HG03139 (cell line): ENCODE measurements around the gene STK24.

Source experiments
- ATAC-seq: cut with Tn5 transposase; IDR thresholded peaks from one replicate; pipeline ENCODE4 v1.9.1; 2021; ENCODE audit not compliant: unreplicated experiment

STK24 gene

DNA sequence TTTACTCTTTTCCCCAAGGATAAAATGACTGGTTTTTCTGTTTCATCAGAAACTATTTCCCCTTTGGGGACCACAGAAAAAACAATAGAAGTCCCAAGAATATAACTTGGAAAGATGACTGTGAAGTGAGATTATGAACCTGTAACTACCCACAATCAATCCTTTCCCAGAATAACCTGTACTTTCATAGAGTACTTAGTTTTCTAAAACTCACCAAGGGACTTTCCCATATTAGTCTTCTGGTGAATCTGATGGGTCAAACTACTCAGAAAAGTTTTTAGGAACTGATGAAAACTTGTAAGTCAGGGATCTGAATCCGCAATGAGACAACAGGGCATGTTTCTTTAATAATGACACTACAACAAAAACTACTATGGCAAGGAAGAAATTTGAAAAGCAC is 62.6 kb downstream of the STK24 start:
- no peak for ATAC-seq

DNA sequence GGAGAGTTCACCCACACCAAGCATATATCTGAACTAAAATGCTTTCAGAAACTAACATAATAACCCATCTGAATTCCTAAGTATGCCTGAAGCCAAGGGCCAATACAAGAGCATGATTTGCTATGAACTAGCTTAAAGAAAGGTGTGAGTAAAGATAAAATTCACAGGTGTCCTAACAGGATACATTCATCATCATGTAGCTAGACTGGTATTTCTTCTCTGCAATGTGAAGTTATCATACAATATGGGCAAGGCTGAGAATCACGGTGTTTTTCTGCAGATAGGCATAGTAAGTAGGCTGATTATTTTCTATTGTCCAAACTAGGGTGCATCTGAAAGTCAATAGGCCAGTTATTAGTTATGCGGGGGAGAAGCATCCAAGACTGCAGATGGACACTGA is 63.1 kb downstream of the STK24 start:
- ATAC-seq, result no peak

DNA sequence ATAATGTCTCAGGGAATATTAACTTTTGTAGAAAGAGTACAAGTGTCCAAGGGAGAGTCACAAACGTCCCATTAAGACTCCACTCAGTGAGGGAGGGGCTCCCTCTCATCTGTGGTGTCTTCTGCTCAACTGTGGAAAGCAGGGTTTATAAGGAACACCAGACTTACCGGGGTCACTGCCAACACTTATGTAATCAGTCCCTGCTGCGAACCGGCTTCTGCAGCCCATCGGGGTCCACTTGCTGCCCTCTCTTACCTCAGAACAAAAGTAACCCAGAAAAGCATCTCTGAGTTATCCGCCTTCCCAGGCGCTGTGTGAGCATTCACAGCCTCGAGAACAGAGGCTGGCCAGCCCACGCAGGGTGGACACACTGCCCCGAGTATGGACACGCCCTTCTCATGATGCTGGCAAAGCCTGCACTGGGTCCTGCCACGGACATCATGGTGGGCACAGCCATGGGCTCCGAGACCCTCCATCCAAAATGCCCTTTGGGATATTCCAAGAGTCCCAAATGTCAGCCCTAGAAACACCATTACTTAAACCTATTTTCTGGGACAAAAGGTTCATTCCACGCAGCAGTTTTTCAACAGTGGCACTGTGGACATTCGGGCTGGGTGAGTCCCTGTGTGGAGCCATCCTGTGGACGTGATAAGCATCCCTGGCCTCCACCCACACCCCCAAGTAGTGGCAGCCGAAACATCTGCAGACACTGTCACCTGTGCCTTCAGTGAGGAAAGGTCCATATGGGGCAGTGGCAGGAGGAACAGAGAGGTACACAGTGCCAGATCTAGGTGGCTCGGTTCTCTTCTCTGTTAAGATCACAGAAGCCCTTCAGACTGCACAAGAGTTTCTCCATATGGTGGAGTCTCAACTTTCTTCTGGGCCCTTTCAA is 63.9 kb downstream of the STK24 start:
- no peak for ATAC-seq

DNA sequence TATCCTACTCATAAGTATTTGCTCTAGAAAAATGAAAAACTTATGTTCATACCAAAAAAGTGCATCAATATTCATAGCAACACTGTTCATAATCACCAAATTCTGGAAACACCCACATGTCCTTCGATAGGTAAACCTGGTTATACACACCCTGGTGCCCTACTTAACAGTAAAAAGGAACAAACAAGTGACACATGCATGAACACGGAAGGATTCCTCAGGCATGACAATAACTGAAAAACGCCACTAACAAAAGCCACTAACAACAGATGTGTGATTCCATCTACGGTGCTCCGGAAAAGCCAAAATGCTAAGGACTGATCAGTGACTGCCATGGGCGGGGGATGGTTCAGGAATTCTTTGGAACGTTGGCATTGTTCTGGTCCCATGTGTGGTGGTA is 65.5 kb downstream of the STK24 start:
- ATAC-seq, result no peak

- ATAC-seq, result no peak
Measured at GRCh38 chr13:98510156-98510509, 66.8 kb downstream of the STK24 start.

- ATAC-seq, result peak; percentile 46
Measured at GRCh38 chr13:98509271-98510155, 67.4 kb downstream of the STK24 start.

GRCh38 chr13:98508685-98509084 is 68.2 kb downstream of the STK24 start:
- no peak for ATAC-seq

- ATAC-seq, result no peak
Measured at GRCh38 chr13:98508280-98508679, 68.6 kb downstream of the STK24 start.

- ATAC-seq, result no peak
Measured at GRCh38 chr13:98507282-98507797, 69.6 kb downstream of the STK24 start.

DNA sequence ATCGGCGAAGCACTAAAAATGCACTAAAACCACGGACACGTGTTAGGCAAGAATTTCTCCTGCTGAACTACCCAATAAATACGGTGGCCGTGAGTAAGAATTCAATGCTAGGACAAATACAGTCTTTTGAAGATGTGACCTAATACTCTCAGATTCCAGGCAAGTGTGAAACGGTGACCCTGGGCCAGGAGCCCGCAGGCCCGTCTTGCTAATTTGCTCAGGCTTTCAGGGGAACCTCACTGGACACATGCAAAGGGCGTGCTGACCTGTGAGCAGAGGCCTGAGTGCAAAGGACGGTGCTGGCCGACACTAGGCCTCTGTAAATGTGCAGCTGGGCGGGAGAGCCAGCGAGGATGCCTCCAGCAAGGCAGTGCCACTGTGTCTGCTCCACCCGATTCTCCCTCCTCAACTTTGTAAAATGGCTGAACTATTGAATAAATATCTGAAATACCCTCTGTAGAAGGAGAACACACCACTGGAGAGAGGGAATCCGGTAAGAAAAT is 70.1 kb downstream of the STK24 start:
- ATAC-seq, result no peak

DNA sequence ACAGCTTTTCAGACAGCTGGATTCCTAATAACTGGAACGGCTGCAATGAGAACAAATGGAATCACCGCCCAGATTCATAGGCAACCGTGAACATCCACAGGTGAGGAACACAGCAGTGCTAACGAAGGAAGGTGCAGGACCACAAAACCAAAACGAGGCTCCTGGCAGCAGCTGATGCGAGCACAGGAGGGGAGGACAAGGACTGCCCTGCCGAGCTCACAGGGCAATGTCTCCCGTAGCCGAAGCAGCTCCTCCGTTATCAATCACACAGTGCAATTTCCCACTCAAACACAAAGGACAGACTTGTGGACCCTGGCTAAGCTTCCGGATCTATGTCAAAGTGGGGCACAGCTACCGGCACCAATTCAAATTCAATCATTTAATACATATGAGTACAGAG is 70.6 kb downstream of the STK24 start:
- ATAC-seq, result no peak

DNA sequence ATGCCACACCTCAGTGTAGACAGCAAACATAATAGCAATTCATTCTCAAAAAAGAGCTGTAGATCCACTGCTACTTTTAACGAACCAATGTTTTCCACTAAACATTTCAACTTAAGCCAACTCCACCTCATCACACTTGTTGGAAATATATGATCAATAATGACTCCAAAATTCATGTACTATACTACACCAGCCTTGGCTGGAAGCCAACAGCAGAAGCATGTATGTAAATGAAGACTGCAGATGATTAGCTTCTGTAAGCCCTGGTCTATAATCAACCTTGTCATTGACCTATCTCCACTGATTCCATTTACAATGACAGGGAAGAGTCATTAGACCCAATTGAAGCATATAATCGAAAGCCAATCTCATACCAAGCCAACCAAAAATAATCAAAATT is 71.7 kb downstream of the STK24 start:
- no peak for ATAC-seq

DNA sequence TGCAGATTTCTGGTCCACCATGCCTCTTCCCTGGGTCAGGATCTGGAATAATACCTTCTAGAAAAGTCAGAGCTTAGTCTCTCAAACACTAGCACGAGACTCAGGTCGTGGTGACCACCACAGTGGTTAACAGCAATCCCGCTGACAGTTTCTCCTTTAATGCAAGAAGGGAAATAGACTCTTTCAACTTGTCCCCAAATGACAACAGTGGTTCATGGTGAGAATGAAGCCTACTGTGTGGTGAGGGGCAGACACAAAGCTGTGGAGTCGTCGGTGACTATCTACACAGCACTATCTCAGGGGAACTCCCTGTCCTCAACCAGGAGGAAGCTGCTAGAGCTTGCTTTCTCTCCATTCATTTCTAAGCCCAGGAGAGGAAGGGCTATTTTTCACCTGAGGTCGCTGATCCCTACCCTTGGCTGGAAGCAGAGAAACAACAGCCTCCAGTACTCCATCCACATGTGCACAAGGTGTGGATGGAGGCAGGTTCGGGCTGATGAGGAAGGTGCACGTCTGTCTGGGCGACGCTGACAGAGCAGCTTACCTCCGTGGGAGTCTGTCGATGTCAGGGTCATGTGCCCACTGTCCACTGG is 72.4 kb downstream of the STK24 start:
- ATAC-seq, result peak; percentile 48

GRCh38 chr13:98504029-98504351 is 72.9 kb downstream of the STK24 start:
- no peak for ATAC-seq

GRCh38 chr13:98503175-98504028 is 73.5 kb downstream of the STK24 start:
- no peak for ATAC-seq

DNA sequence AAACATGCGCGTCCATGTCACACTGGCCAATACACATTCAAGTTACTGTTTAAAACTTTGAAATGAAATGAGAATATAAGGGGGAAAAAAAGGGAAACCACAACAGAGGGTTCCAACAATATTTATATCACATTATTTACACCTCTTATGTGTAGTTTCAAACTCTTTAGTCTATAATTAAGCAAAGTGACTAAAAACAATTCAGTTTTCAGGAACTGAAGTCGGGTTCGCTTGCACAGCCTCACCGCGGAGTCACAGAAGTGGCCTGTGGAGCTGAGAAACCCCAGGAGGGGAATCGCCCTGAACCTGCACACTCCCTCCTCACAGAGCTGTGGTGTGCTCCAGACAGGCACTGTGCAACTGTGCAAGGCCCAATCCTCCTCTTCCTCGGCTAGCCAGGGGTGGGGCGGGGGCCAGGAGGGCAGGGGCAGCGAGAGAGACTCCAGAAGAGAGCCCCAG is 75.9 kb downstream of the STK24 start:
- peak; percentile 52 for ATAC-seq

GRCh38 chr13:98496966-98497365 is 79.9 kb downstream of the STK24 start:
- ATAC-seq, result no peak

GRCh38 chr13:98496479-98496791 is 80.5 kb downstream of the STK24 start:
- ATAC-seq, result no peak

- no peak for ATAC-seq
Measured at GRCh38 chr13:98495627-98496478, 81.1 kb downstream of the STK24 start.

GRCh38 chr13:98494769-98495168 is 82.1 kb downstream of the STK24 start:
- no peak for ATAC-seq
